Fibroblast of gingiva (primary cell): ENCODE data around the gene KCNMA1.

ENCODE experiments used
- DNase-seq: peaks from one replicate; pipeline ENCODE4 v3.0.0-alpha.2; 2011; ENCODE audit warnings: low read depth

KCNMA1 gene

GRCh38 chr10:77485847-77486246, 151.8 kb downstream of the KCNMA1 start:
- DNase-seq: no peak

DNA sequence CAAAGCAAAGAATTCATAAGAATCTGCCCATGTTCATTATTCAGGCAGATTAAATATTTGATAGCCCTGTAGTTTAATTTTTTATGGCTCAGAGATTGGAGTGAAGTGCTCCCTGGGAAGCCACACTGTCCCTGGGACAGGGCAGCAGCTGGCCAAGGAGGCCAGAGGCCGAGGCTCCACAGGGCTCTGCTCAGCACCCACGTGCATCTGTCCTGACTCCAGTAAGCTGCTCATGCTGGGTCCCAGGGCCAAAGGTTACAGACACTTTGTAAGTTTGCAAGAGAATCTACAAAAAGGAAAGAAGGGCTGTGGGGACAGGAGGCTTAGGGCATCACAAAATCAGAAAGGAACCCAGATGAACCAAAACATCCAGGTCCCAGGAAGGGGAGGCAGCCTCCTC, 155.5 kb downstream of the KCNMA1 start:
- no peak for DNase-seq

GRCh38 chr10:77479586-77479985, 158.0 kb downstream of the KCNMA1 start:
- no peak for DNase-seq

DNA sequence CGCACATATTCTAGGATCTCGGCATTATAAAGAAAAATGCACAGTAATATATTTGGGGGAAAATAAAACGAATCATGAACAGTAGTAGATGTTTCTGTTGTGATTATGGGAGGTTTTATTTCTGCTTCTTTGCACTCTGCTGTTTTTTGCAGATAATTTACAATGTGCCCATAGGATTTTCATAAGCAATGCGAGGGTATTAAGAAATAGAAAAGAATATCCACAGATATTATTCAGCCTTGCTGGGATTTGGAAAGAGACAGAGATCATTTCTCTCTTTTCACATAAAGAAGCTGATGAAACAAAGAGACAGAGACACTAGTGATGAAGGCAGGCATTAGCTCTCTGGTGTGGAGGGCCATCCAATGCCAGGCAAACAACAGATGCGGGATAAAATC, 158.6 kb downstream of the KCNMA1 start:
- no peak for DNase-seq

DNA sequence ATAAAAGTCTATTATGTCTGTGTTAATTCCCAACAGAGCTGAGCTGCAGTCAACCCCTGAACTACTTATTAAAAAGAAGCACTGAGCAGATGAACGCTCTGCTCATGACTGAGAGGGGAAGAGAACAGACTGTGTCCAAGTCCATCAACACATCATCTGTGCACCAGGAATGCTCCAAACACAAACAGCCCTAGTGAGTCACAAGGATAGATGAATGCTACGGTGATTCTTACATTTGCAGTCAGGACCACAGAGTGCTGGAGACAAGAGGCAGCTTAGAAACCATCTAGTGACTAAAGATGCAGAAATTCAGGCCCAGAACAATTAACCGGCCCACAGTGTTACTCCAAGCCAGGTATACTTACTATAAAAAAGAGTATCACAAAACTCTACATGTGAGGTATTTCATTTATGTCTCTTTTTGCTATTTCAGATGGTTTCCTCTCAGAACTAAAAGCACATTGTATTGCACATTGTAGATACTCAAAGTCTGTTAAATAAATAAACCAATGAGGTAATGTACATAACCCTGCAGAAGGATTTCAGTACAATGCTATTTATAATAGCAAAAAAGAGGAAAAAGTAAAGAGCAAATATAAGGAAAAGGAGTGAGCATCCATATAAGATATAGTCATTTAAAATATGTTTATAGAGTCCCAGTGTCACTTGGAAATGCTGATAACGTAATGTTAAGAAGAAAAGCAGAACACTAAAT, 159.2 kb downstream of the KCNMA1 start:
- DNase-seq: peak; percentile 61

DNA sequence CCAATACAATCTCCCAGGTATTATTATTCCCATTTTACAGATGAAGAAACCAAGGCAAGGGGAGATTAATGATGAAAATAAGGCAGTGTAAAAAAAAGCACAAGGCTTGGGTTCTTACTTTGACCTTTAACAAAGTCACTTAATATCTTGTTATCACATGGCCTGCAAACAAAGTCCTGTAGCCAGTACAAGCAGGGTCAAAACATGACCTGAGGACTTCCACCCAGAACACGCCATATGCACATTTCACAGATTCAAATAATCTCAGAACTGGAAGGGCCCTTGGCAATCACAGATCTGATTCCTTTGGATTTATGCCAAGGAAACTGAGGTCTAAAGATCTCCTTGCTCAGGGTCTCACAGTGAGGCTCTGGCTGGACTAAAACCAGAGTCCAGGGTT, 162.1 kb downstream of the KCNMA1 start:
- no peak for DNase-seq

GRCh38 chr10:77474939-77475338, 162.7 kb downstream of the KCNMA1 start:
- no peak for DNase-seq

DNA sequence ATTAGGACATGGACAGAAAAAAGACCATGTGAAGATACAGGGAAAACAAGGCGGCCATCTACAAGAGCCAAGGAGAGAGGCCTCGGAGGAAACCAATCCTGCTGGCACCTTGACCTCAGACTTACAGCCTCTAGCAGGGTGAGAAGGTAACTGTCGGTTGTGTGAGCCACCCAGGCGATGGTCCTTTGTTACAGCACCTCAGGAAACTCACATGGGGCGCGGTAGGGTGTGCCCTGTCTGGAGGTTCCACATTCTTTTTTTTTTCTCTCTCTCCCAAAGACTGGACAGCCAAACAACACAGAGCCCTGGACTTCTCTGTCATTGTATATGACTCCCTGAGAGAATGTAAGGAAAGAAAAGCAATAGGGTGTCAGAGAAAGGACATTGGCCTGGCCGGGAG, 163.2 kb downstream of the KCNMA1 start:
- DNase-seq: no peak

GRCh38 chr10:77472146-77472545, 165.5 kb downstream of the KCNMA1 start:
- no peak for DNase-seq

DNA sequence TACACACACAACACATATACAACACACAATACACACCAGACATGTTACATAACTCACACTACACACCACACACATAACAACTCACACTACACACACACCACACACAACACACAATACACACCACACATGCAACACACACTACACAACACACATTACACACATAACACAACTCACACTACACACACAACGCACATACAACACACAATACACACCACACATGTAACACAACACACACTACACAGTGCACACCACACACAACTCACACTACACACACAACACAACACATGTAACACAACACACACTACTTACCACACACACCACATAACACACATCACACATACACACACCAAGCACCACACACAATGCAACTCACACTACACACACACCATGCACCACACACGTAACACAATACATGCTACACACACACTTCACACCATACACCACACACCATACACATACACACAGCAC, 166.5 kb downstream of the KCNMA1 start:
- no peak for DNase-seq

GRCh38 chr10:77467422-77467963, 170.1 kb downstream of the KCNMA1 start:
- DNase-seq: no peak

- DNase-seq: peak; percentile 51
Measured at GRCh38 chr10:77463967-77464745, 173.5 kb downstream of the KCNMA1 start.

DNA sequence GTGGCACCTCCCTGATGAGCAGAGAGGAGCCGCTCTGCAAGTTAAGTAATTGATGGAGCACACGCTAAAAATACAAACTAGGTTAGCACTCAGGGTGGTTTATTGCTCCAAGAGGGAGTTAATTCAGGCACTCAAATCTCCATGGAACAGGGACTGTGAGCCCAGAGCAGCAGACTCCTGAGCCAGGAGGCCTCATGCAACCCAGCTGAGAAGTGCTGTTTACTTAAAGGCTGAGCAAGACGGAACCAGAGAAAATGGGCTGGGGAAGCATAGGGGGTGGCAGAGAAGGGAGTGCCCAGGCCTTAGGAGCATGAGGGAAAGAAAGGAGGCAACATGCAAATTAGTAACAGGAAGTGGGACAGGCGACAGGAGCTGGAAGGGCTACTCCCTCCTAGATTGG, 174.1 kb downstream of the KCNMA1 start:
- no peak for DNase-seq

DNA sequence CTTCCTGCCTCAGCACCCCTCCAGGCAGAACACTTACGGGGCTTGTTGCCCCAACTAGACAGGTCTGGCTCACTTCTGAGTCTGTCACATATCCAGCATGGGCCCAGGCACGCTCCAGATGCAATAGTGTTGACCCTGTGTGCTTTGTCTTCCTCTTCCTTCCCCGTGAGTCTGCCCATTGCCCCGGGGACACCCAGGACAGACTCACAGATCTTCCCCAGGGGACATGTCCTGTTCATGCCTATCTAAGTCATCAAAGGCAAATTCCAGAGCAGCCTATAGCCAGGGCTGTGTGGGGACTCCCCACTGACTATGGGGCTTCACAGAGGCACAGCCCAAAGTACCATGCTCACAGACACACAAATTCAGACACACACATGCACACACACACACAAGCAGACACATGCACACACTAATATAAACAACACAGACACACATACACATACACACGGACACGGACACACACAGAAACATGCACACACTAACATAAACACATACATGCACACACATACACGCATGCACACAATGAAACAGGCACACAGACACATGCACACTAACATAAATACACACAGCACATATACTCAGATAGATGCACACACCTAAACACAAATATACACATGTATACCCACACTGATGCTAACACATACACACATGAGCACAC, 175.8 kb downstream of the KCNMA1 start:
- no peak for DNase-seq

DNA sequence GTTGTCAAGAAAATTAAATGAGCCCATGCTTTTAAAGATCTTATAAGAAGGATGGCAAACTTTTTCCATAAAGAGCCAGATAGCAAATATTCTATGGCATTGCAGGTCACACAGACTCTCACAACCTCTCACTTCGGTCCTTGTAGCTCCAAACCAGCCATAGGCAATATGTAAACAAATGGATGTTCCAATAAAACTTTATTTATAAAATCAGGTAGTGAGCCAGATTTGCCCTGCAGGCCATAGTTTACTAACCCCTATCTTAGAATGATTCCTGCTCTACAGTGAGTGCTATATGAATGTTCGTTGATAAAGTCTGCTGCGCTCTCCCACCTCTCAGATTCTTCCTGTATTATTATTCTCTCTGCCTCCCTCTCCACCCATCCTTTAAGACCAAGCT, 177.7 kb downstream of the KCNMA1 start:
- DNase-seq: no peak

DNA sequence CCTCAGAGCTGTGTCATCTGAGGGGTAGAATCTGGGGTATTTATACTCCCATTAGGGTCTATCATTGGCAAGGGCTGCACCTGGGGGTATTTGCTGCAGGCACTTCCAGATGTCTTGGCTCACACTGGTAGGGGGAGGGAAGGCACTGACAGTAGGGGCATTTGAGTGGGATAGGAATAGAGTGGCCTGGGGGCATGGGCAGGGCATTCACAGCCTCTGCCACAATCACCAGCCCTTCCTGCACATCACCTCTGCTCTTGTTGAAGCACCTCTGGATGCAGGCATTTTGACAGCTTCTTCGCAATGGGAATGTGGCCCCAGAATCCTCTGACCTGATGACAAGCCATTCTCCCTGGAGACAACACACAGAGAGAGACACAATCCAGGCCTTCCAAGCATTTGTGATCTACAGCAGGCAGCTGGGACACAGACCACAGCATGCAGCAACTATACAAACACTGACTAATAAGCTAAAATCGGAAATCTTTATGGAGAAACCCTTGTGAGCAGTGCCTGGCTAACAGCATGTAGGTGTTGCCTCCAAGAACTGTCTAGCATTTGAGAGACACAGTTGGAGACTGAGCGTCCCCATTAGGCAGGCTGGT, 178.5 kb downstream of the KCNMA1 start:
- DNase-seq: no peak

- DNase-seq: no peak
Measured at GRCh38 chr10:77457721-77458120, 179.9 kb downstream of the KCNMA1 start.

DNA sequence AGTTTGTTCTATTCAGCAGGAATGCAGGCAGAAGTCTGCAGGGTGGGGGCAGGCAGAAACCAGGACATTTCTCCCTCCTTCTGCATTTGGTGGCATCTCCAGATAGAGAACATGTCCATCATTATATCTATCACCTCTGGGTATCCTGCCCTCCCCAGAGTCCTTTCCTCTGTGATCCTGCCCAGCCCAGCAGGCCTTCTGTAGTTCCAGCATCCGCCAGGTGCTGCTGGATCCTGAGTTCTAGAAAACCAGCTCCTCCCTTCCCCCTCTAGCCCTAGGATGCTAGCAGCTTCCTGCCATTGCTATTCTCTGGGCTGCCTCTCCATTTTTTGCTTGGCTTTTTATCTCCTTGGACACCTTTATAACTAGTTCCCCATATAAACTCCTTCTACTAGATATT, 180.3 kb downstream of the KCNMA1 start:
- DNase-seq: no peak

- no peak for DNase-seq
Measured at GRCh38 chr10:77456414-77456813, 181.2 kb downstream of the KCNMA1 start.

- no peak for DNase-seq
Measured at GRCh38 chr10:77455561-77455960, 182.0 kb downstream of the KCNMA1 start.

DNA sequence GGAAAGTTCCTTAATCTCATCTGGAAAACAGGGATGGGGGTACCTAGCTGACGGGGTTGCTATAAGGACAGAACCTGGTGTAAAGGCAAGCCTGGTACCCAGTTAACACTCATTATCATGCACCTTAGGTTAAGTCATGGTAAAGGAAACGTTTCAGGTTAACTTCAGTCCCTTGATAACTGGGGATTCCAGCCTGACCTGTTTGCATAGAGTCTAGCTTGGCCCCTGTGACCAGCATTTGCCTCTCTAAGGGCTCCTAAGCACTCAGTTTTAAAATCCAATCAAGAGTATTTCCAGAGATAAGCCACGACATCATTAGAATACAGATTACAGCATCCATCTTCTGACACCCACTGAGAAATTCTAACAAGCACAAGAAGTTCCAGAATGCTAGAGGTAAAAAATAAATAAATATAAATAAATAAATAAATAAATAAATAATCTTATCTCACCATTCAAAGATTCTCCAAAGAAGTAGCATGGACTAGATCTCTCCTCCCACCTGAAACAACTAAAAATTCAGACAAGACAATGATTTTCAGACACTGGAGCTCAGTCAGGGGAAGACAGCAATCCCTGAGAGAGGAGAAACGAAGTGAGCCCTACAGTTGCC, 184.6 kb downstream of the KCNMA1 start:
- no peak for DNase-seq

DNA sequence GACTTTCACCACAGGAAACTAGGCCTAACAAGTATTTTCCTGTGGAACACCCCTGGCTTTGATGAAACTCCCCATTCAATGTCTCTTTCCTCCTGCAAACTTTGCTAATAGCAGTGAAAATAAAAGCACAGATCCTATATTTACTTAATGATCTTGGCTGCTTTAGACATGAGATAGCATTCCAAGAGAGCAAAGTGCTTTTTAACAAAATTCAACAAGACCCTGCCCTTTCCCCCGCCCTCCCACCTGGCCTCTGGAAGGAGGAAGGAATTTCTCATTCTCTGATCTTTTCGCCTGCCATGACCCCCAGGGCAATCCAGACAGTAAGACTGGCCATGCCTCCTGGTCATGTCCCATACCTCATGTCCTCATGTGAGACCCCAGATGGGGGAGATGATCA, 185.7 kb downstream of the KCNMA1 start:
- no peak for DNase-seq
